Hepatocyte (in vitro differentiated cells): ENCODE results near the gene CNTNAP2. TPM values are rescaled to one million over a fixed set of nuclear protein-coding genes. Genes with fewer than 3 reads are reported as not detected.
A peak's percentile ranks its signal among the peaks of the same experiment; 100 is the strongest.

ENCODE experiments used
- DNase-seq: peaks from one replicate; pipeline ENCODE4 v3.0.0-alpha.2; 2016; ENCODE audit warnings: low spot score
- H2AFZ ChIP-seq: fragments of 200-600 bp; sonication (generic); 2 replicates; pipeline ENCODE4 v1.6.0; 2016; ENCODE audit warnings: antibody characterized with exemption, mild to moderate bottlenecking
- H3K27ac ChIP-seq: fragments of 200-600 bp; sonication (generic); 2 replicates; pipeline ENCODE4 v1.5.1; 2016; ENCODE audit warnings: mild to moderate bottlenecking
- H3K27me3 ChIP-seq: fragments of 200-600 bp; sonication (generic); 2 replicates; pipeline ENCODE4 v1.6.1; 2016
- H3K36me3 ChIP-seq: fragments of 200-600 bp; sonication (generic); replicated peaks from 2 replicates; pipeline ENCODE4 v1.5.1; 2016; ENCODE audit warnings: low read depth; ENCODE audit not compliant: insufficient read depth
- H3K4me1 ChIP-seq: fragments of 200-600 bp; sonication (generic); 2 replicates; pipeline ENCODE4 v1.5.1; 2016; ENCODE audit warnings: mild to moderate bottlenecking, moderate library complexity; ENCODE audit not compliant: insufficient read depth
- H3K4me2 ChIP-seq: fragments of 200-600 bp; sonication (generic); 2 replicates; pipeline ENCODE4 v1.6.0; 2016
- H3K4me3 ChIP-seq: fragments of 200-600 bp; sonication (generic); 2 replicates; pipeline ENCODE4 v1.5.1; 2016; ENCODE audit warnings: mild to moderate bottlenecking
- H3K79me2 ChIP-seq: fragments of 200-600 bp; sonication (generic); 2 replicates; pipeline ENCODE4 v1.6.0; 2017; ENCODE audit warnings: mild to moderate bottlenecking
- H3K9me2 ChIP-seq: fragments of 200-600 bp; sonication (generic); replicated peaks from 2 replicates; pipeline ENCODE4 v1.6.0; 2017; ENCODE audit warnings: mild to moderate bottlenecking; ENCODE audit not compliant: insufficient read depth
- H3K9me3 ChIP-seq: fragments of 200-600 bp; sonication (generic); 2 replicates; pipeline ENCODE4 v1.5.1; 2016; ENCODE audit warnings: low read depth, mild to moderate bottlenecking
- H4K20me1 ChIP-seq: fragments of 200-600 bp; sonication (generic); 2 replicates; pipeline ENCODE4 v1.6.0; 2016; ENCODE audit warnings: mild to moderate bottlenecking; ENCODE audit not compliant: insufficient read depth, poor library complexity, severe bottlenecking
- CTCF ChIP-seq: fragments of 200-600 bp; sonication (generic); IDR thresholded peaks from 2 replicates; pipeline ENCODE4 v1.5.1; 2016; ENCODE audit warnings: antibody characterized with exemption, mild to moderate bottlenecking; ENCODE audit not compliant: poor library complexity
- EZH2 ChIP-seq: fragments of 200-600 bp; sonication (generic); IDR thresholded peaks from 2 replicates; pipeline ENCODE4 v1.6.1; 2016; ENCODE audit warnings: antibody characterized with exemption, mild to moderate bottlenecking, borderline replicate concordance
- EZH2phosphoT487 ChIP-seq: fragments of 200-600 bp; sonication (generic); IDR thresholded peaks from one replicate; pipeline ENCODE4 v1.6.1; 2018; ENCODE audit warnings: antibody characterized with exemption, mild to moderate bottlenecking, low read depth, moderate library complexity; ENCODE audit not compliant: unreplicated experiment, severe bottlenecking
- WGBS: methylation state at CpG from one replicate; pipeline ENCODE4 v1.1.6; 2016; ENCODE audit warnings: low lambda C conversion rate; ENCODE audit errors: missing lambda C conversion rate; 5-methylcytosine and 5-hydroxymethylcytosine counted together
- polyA plus RNA-seq: library from polyadenylated mRNA; unstranded; fragments of >200 nt; fragmentation: Nextera tagmentation; extraction: Ambion mirVana; gene quantifications from 2 replicates; pipeline ENCODE4 v1.2.1, GENCODE V29; 2016
- total RNA-seq: library from RNA; depleted of rRNA; stranded (reverse); fragments of >200 nt; gene quantifications from 2 replicates; pipeline ENCODE4 v1.2.3, GENCODE V29; 2014

CNTNAP2 gene
- total and polyA plus RNA-seq, 2 experiments from 2014 or later = 7.5 to 14.7 TPM

GRCh38 chr7:147411096-147411495, 1294.5 kb downstream of the CNTNAP2 start:
- Histone ChIP-seq H4K20me1 (no peaks in the 10 kb centered on the region), H3K9me2 (no peaks in the 10 kb centered on the region), H2AFZ (no peak overlapping the region), H3K79me2 (no peaks in the 10 kb centered on the region), H3K36me3 (no peaks in the 10 kb centered on the region), H3K4me1 (peaks cover 20% of the 10 kb centered on the region), H3K4me2 (no peak overlapping the region), H3K27ac (no peak overlapping the region), H3K27me3 (no peaks in the 10 kb centered on the region), H3K9me3 (no peaks in the 10 kb centered on the region), H3K4me3 (no peak overlapping the region)
- no peak for DNase-seq
- TF ChIP-seq CTCF (no peak), EZH2 (no peak), EZH2phosphoT487 (no peak)

- 53% methylated on average over 2 of the region's 2 CpGs for WGBS
- H3K4me2 ChIP-seq = peak overlapping the region; percentile 1
Observed at GRCh38 chr7:147412109-147412508, 1295.5 kb downstream of the CNTNAP2 start.

GRCh38 chr7:147412782-147413556, 1296.4 kb downstream of the CNTNAP2 start:
- Histone ChIP-seq H3K79me2 (no peaks in the 10 kb centered on the region), H3K4me3 (no peak overlapping the region), H3K27ac (peak overlapping the region; percentile 6), H3K27me3 (no peaks in the 10 kb centered on the region), H3K9me2 (no peaks in the 10 kb centered on the region), H3K9me3 (no peaks in the 10 kb centered on the region), H3K4me1 (peaks cover 20% of the 10 kb centered on the region), H3K4me2 (peak overlapping the region; percentile 1), H4K20me1 (no peaks in the 10 kb centered on the region), H2AFZ (no peak overlapping the region), H3K36me3 (no peaks in the 10 kb centered on the region)
- WGBS = 60% methylated on average over 8 of the region's 8 CpGs
- no peak for DNase-seq
- TF ChIP-seq EZH2phosphoT487 (peak; percentile 81), EZH2 (no peak), CTCF (no peak)

More at GRCh38 chr7:147412109-147412508, 1295.5 kb downstream of the CNTNAP2 start:
- H2AFZ ChIP-seq = no peak overlapping the region
- H3K27ac ChIP-seq = peak overlapping the region; percentile 37
- DNase-seq = no peak
- no peaks in the 10 kb centered on the region for H3K9me2 ChIP-seq
- peaks cover 20% of the 10 kb centered on the region for H3K4me1 ChIP-seq
- no peaks in the 10 kb centered on the region for H4K20me1 ChIP-seq
- no peaks in the 10 kb centered on the region for H3K36me3 ChIP-seq
- H3K27me3 ChIP-seq = no peaks in the 10 kb centered on the region
- no peaks in the 10 kb centered on the region for H3K79me2 ChIP-seq
- TF ChIP-seq CTCF (no peak), EZH2phosphoT487 (no peak), EZH2 (no peak)
- no peaks in the 10 kb centered on the region for H3K9me3 ChIP-seq
- no peak overlapping the region for H3K4me3 ChIP-seq
